KG1 (cell line): Measurements from ENCODE around the gene KIAA0753.

Experiments used
- DNase-seq: peaks from one replicate; lab custom pipeline; 2025; lab: John Stamatoyannopoulos, UW

KIAA0753 gene

GRCh38 chr17:6641247-6641863 is 844 bp upstream of the KIAA0753 start:
- DNase-seq: no peak

GRCh38 chr17:6639586-6640535 is 650 bp downstream of the KIAA0753 start:
- no peak for DNase-seq

GRCh38 chr17:6639014-6639585 is 1.4 kb downstream of the KIAA0753 start:
- no peak for DNase-seq

GRCh38 chr17:6638046-6638908 is 2.2 kb downstream of the KIAA0753 start:
- DNase-seq: no peak

GRCh38 chr17:6637458-6637840 is 3.1 kb downstream of the KIAA0753 start:
- no peak for DNase-seq

- DNase-seq: no peak
Measured at GRCh38 chr17:6636616-6637457, 3.7 kb downstream of the KIAA0753 start.

GRCh38 chr17:6636105-6636504 is 4.4 kb downstream of the KIAA0753 start:
- no peak for DNase-seq

GRCh38 chr17:6633263-6633662 is 7.2 kb downstream of the KIAA0753 start:
- no peak for DNase-seq

- no peak for DNase-seq
Measured at GRCh38 chr17:6632530-6632929, 8.0 kb downstream of the KIAA0753 start.

GRCh38 chr17:6630390-6630789 is 10.1 kb downstream of the KIAA0753 start:
- no peak for DNase-seq

- no peak for DNase-seq
Measured at GRCh38 chr17:6627019-6627418, 13.5 kb downstream of the KIAA0753 start.

GRCh38 chr17:6626616-6627015 is 13.9 kb downstream of the KIAA0753 start:
- DNase-seq: no peak

GRCh38 chr17:6623941-6624340 is 16.6 kb downstream of the KIAA0753 start:
- DNase-seq: no peak

GRCh38 chr17:6611231-6611630 is 29.3 kb downstream of the KIAA0753 start:
- DNase-seq: no peak

GRCh38 chr17:6610011-6610410 is 30.5 kb downstream of the KIAA0753 start:
- DNase-seq: no peak

GRCh38 chr17:6608321-6608720 is 32.2 kb downstream of the KIAA0753 start:
- DNase-seq: no peak

- DNase-seq: no peak
Measured at GRCh38 chr17:6605142-6605541, 35.4 kb downstream of the KIAA0753 start.

GRCh38 chr17:6603744-6604325 is 36.7 kb downstream of the KIAA0753 start:
- no peak for DNase-seq

- no peak for DNase-seq
Measured at GRCh38 chr17:6602141-6602540, 38.4 kb downstream of the KIAA0753 start.

- peak; percentile 5 for DNase-seq
Measured at GRCh38 chr17:6599364-6599763, 41.1 kb downstream of the KIAA0753 start.

- no peak for DNase-seq
Measured at GRCh38 chr17:6597727-6598126, 42.8 kb downstream of the KIAA0753 start.
